Aorta (tissue), 5 donors: ENCODE results near the gene DUSP14. TPM values are rescaled to one million over a fixed set of nuclear protein-coding genes. Genes with fewer than 3 reads are reported as not detected.

ENCODE experiments used
- ATAC-seq: fragments of 200-7000 bp; cut with Tn5 transposase; one replicate; pipeline ENCODE4 v1.9.1; 2022; ENCODE audit warnings: moderate library complexity; ENCODE audit not compliant: low FRiP score
- DNase-seq, 2 donors: peaks; one replicate each; pipeline ENCODE4 v3.0.0-alpha.2; 2020
- H3K27ac ChIP-seq, 2 donors: one replicate each; pipeline ENCODE4 v1.5.1; 2013; ENCODE audit warnings: low read length in 2 of 2, mild to moderate bottlenecking in 2 of 2, moderate library complexity in 2 of 2, control low read depth in 1 of 2, inconsistent platforms in 1 of 2, low read depth in 1 of 2
- H3K27me3 ChIP-seq, 2 donors: one replicate each; pipeline ENCODE4 v1.6.1; 2013; ENCODE audit warnings: control low read depth in 1 of 2, low read length in 1 of 2, mild to moderate bottlenecking in 1 of 2, moderate library complexity in 1 of 2; ENCODE audit not compliant: insufficient read depth in 2 of 2, control insufficient read depth in 1 of 2
- H3K36me3 ChIP-seq, 2 donors: one replicate each; pipeline ENCODE4 v1.6.1; 2013; ENCODE audit warnings: control low read depth in 1 of 2, low read length in 1 of 2, mild to moderate bottlenecking in 1 of 2; ENCODE audit not compliant: insufficient read depth in 2 of 2, control insufficient read depth in 1 of 2
- H3K4me1 ChIP-seq, 2 donors: one replicate each; pipeline ENCODE4 v1.6.1; 2013; ENCODE audit warnings: low read length in 2 of 2, control low read depth in 1 of 2, mild to moderate bottlenecking in 1 of 2, moderate library complexity in 1 of 2; ENCODE audit not compliant: insufficient read depth in 2 of 2, control insufficient read depth in 1 of 2
- H3K4me3 ChIP-seq, 2 donors: one replicate each; pipeline ENCODE4 v1.5.1; 2013; ENCODE audit warnings: low read length in 2 of 2, control low read depth in 1 of 2, mild to moderate bottlenecking in 1 of 2
- H3K9me3 ChIP-seq: one replicate; pipeline ENCODE4 v1.6.1; 2013; ENCODE audit warnings: mild to moderate bottlenecking, low read length; ENCODE audit not compliant: control insufficient read depth
- WGBS, 2 donors: extraction: QIAGEN DNeasy Blood & Tissue Kit; methylation state at CpG; one replicate each; pipeline ENCODE4 v1.1.7; 2013; 5-methylcytosine and 5-hydroxymethylcytosine counted together
- intact Hi-C, 2 donors: fragments of 100-400 bp; cut with DNase I; formaldehyde crosslinking; loops; one replicate each; pipeline versions ENCODE4 v1.14.2 to v1.15.0; 2022
- polyA plus RNA-seq, 2 donors: library from polyadenylated mRNA; stranded (reverse); fragments of 200-250 nt; gene quantifications; one replicate each; pipeline ENCODE4 v1.2.3, GENCODE V29; 2013
- total RNA-seq, 2 donors: library from RNA; stranded (reverse); fragmentation: NEBNext Ultra II Directional; extraction: Animal tissue kit (Norgen Biotek cat#: 25700); gene quantifications; one replicate each; pipeline ENCODE4 v1.2.1, GENCODE V29; 2021
- donor health status: healthy with polysubstance abuse.
- donor health status: Bipolar disorder and iron deficiency.
- donor health status: DM: no; HTN: no; CAD: no.
- donor health status: DM: no; HTN: no; CAD: no.
- donor health status: DM: yes; HTN: yes; CAD: no.

Gene DUSP14
- total and polyA plus RNA-seq, 4 donors = 3.8 to 9.7 (median 7.8) TPM

DNA sequence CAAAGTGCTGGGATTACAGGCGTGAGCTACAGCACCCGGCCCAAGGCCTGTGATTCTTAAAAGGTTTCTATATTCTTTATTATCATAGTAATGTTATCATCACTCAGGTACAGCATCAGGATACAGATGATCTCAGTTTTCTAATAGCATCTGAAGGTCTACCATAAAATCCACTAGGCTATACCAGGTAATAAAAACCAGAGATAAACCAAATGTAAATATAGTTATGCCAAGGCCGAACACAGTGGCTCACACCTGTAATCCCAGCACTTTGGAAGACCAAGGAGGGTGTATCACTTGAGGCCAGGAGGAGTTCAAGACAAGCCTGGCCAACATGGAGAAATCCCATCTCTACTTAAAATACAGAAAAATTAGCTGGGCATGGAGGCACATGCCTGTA is 65.7 kb downstream of the DUSP14 start:
- no peaks in the 10 kb centered on the region for H3K9me3 ChIP-seq
- H3K27ac ChIP-seq = no peak overlapping the region
- peaks cover 6 to 11% of the 10 kb centered on the region in 2 donors for H3K36me3 ChIP-seq
- DNase-seq (no peak), ATAC-seq (no peak)
- intact Hi-C loops = no loop called here
- 98% methylated on average over 3 of the region's 3 CpGs for WGBS, 2 donors
- H3K4me1 ChIP-seq = peaks cover 0 to 3% of the 10 kb centered on the region in 2 donors
- no peaks in the 10 kb centered on the region for H3K27me3 ChIP-seq
- H3K4me3 ChIP-seq = no peak overlapping the region

DNA sequence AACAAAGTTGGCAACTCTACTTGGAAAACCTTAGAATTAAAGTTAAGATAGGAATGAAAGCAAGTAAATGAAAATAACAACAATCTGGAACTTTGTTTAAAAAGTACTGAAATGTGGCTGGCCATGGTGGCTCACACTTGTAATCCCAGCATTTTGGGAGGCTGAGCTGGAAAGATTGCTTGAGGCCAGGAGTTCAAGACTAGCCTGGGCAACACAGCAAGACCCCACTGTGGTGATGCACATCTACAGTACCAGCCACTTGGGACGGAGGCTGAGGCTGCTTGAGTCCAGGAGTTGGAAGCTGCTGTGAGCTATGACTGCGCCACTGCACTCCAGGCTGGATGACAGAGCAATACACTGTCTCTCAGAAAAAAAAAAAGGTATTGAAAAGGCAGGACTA is 67.8 kb downstream of the DUSP14 start:
- peaks cover 6 to 11% of the 10 kb centered on the region in 2 donors for H3K36me3 ChIP-seq
- H3K27me3 ChIP-seq = no peaks in the 10 kb centered on the region
- WGBS, 2 donors = 90 to 97% methylated on average over 2 of the region's 2 CpGs
- ATAC-seq (no peak), DNase-seq (no peak)
- intact Hi-C loops = no loop called here
- no peak overlapping the region for H3K4me3 ChIP-seq
- H3K4me1 ChIP-seq = no peaks in the 10 kb centered on the region
- no peak overlapping the region for H3K27ac ChIP-seq
- H3K9me3 ChIP-seq = no peaks in the 10 kb centered on the region

- peaks cover 3 to 10% of the 10 kb centered on the region in 2 donors for H3K36me3 ChIP-seq
- intact Hi-C loops = no loop called here
Observed at GRCh38 chr17:37558299-37558698, 68.6 kb downstream of the DUSP14 start.

DNA sequence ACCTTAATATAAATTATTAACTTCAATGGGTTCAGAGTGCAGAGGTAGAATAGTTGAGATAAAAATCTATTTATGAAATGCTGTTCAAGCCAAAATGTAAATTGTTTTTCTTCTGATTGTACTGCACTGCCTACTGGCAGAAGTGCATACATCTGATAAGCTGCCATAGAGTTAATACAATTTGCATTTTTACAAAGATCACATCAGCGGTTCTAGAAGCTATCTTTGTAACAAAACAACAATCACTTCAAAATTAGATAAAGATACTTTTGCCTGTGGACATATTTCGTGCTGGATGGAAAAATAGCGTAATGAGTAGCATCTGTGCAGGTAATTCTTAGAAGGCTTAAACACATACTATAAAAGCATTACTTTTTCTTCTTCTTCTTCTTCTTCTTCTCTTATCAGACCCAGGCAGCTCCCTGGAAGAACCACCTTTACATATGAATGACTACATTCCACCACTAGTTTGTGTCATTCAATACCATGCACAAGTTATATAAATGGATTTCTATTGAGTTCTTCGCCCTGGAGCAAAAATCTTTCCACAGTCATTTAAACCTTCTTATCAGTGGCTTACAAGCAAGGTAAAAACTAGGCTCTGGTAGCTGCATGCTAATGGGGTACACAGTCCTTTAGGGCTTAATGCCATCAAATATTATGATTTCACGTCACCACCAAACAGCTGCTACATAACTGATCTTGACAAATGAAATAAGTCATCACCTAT is 72.5 kb downstream of the DUSP14 start:
- Histone ChIP-seq H3K27me3 (no peaks in the 10 kb centered on the region), H3K36me3 (peaks cover 5 to 6% of the 10 kb centered on the region in 2 donors), H3K4me1 (no peaks in the 10 kb centered on the region), H3K4me3 (no peak overlapping the region), H3K9me3 (no peaks in the 10 kb centered on the region), H3K27ac (no peak overlapping the region)
- DNase-seq = no peak
- intact Hi-C loops = no loop called here
- ATAC-seq = no peak
- WGBS, 2 donors = 70 to 76% methylated on average over 5 of the region's 5 CpGs

More at GRCh38 chr17:37558299-37558698, 68.6 kb downstream of the DUSP14 start:
- WGBS, 2 donors = 88 to 92% methylated on average over 2 of the region's 2 CpGs
- Histone ChIP-seq H3K27ac (no peak overlapping the region), H3K9me3 (no peaks in the 10 kb centered on the region), H3K27me3 (no peaks in the 10 kb centered on the region), H3K4me3 (no peak overlapping the region), H3K4me1 (no peaks in the 10 kb centered on the region)
- ATAC-seq (no peak), DNase-seq (no peak)

Other genes starting within 250 kb of the DUSP14 start
- not detected for gene C17orf78, start 113.9 kb upstream of the DUSP14 start, total RNA-seq
- gene C17orf78, start 113.9 kb upstream of the DUSP14 start, polyA plus RNA-seq = 1 to 10 TPM in 1 of 2 donors, not detected in 1; 3.0 TPM
- gene ACACA, start 83.1 kb upstream of the DUSP14 start, total RNA-seq = 10 to 100 TPM; 31.6 to 49.9 TPM
- 10 to 100 TPM in 1 of 2 donors, 1 to 10 TPM in 1; 6.1 to 15.9 TPM for gene ACACA, start 83.1 kb upstream of the DUSP14 start, polyA plus RNA-seq
- gene TADA2A, start 83.0 kb upstream of the DUSP14 start, total RNA-seq = 10 to 100 TPM; 23.4 to 25.6 TPM
- gene TADA2A, start 83.0 kb upstream of the DUSP14 start, polyA plus RNA-seq = 10 to 100 TPM; 12.9 to 13.9 TPM
- gene SYNRG, start 119.5 kb downstream of the DUSP14 start, total RNA-seq = 10 to 100 TPM; 29.8 to 43.5 TPM
- gene SYNRG, start 119.5 kb downstream of the DUSP14 start, polyA plus RNA-seq = 10 to 100 TPM in 1 of 2 donors, 1 to 10 TPM in 1; 5.0 to 10.4 TPM
- gene DDX52, start 153.6 kb downstream of the DUSP14 start, total RNA-seq = 10 to 100 TPM; 19.7 to 25.2 TPM
- gene DDX52, start 153.6 kb downstream of the DUSP14 start, polyA plus RNA-seq = 1 to 10 TPM; 6.5 TPM